ENCODE results near the gene TST. TPM values are rescaled to one million over a fixed set of nuclear protein-coding genes. Genes with fewer than 3 reads are reported as not detected.

Gene TST
- total and polyA plus RNA-seq, 2 donors (not counting 1 experiment from before 2014, with no cell fraction given), result 1.4 to 5.9 TPM

DNA sequence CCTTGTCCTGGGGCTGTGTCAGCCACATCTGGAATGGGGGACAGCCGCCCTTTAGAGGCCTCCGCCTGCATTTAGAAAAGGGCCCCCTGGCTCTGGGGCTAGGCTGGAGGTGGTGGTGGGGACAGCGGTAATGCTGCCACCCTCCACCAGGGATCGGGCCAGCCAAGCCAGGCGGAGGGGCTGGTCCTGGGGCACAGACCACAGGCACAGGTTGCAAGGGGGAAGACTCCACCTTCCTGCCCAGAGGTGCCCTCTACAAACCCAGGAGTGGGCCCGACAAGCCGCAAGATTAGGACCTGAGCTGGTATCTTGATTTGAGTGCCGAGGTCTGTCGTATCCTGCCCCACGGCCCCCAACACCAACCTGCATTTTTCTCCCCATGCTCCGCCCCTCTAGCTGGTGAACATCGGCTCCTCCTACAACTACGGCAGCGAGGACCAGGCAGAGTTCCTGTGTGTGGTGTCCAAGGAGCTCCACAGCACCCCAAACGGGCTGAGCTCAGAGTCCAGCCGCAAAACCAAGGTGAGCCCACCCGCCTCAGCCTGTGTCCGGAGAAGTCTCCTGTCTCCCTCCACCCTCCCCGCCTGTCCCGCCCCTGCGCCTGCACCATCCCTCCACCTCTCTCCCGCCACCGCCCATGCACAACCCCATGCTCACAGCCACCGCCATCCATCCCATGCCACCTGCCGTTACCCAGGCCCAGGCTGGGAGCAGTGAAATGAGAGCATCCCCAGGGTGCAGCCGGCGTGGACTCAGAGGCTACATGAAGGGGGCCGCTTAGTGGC lies 39.9 kb upstream of the TST start:
- no peak overlapping the region for H3K4me3 Mint-ChIP-seq
- Histone ChIP-seq H3K4me1 (ENCODE audit: control insufficient read depth in 2 of 2, insufficient read depth in 2 of 2, low read length in 2 of 2) (peaks cover 0 to 2% of the 10 kb centered on the region in 2 donors), H3K9me3 (ENCODE audit: control extremely low read depth in 1 of 3, control insufficient read depth in 2 of 3, insufficient read depth in 1 of 3, low read length in 2 of 3) (no peaks in the 10 kb centered on the region), H3K36me3 (replicated peaks in 1 of 2; ENCODE audit: control extremely low read depth in 1 of 2, control insufficient read depth in 1 of 2, extremely low read depth in 1 of 2, insufficient read depth in 2 of 2, low read length in 1 of 2) (peaks cover 0 to 33% of the 10 kb centered on the region in 2 experiments), H4K20me1 (ENCODE audit: control insufficient read depth, insufficient read depth, low read length, poor library complexity, severe bottlenecking) (no peaks in the 10 kb centered on the region), H3K9ac (ENCODE audit: low read length) (no peak overlapping the region), H3K27ac (ENCODE audit: low read length in 2 of 2) (no peak overlapping the region), H3K79me2 (ENCODE audit: control insufficient read depth, insufficient read depth, low read length) (no peaks in the 10 kb centered on the region), H3K27me3 (replicated peaks in 1 of 4; ENCODE audit: control extremely low read depth in 1 of 4, control insufficient read depth in 3 of 4, insufficient read depth in 4 of 4, low read length in 3 of 4) (no peaks in the 10 kb centered on the region), H2AFZ (ENCODE audit: insufficient read depth, low read depth, low read length, poor library complexity, severe bottlenecking) (no peak overlapping the region), H3K4me3 (ENCODE audit: control extremely low read depth in 1 of 5, extremely low read depth in 1 of 5, insufficient read depth in 1 of 5, low read depth in 2 of 5, low read length in 4 of 5) (no peak overlapping the region), H3K4me2 (replicated peaks; ENCODE audit: low read depth, low read length, poor library complexity, severe bottlenecking) (no peak overlapping the region)
- POLR2A ChIA-PET, result no interaction called here
- CTCF ChIA-PET, result no interaction called here
- H3K27ac Mint-ChIP-seq, result no peak overlapping the region
- no peaks in the 10 kb centered on the region for H3K9me3 Mint-ChIP-seq (ENCODE audit: insufficient read depth)
- ATAC-seq (ENCODE audit: low read depth), result no peak
- H3K4me1 Mint-ChIP-seq, result peaks cover under 1% of the 10 kb centered on the region
- 95% methylated on average over 21 of the region's 28 CpGs for WGBS (ENCODE audit: insufficient coverage)
- intact Hi-C loops (cut with micrococcal nuclease), result no loop called here
- DNase-seq, result no peak
- no peak for TF ChIP-seq EZH2 (IDR thresholded peaks at IDR 0.05; ENCODE audit: borderline replicate concordance, insufficient read depth, low read depth, low read length, poor library complexity, severe bottlenecking)
- TF ChIP-seq, protein P1, sequence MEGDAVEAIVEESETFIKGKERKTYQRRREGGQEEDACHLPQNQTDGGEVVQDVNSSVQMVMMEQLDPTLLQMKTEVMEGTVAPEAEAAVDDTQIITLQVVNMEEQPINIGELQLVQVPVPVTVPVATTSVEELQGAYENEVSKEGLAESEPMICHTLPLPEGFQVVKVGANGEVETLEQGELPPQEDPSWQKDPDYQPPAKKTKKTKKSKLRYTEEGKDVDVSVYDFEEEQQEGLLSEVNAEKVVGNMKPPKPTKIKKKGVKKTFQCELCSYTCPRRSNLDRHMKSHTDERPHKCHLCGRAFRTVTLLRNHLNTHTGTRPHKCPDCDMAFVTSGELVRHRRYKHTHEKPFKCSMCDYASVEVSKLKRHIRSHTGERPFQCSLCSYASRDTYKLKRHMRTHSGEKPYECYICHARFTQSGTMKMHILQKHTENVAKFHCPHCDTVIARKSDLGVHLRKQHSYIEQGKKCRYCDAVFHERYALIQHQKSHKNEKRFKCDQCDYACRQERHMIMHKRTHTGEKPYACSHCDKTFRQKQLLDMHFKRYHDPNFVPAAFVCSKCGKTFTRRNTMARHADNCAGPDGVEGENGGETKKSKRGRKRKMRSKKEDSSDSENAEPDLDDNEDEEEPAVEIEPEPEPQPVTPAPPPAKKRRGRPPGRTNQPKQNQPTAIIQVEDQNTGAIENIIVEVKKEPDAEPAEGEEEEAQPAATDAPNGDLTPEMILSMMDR (IDR thresholded peaks at IDR 0.05), result no peak
- H3K27me3 Mint-ChIP-seq, result no peaks in the 10 kb centered on the region

DNA sequence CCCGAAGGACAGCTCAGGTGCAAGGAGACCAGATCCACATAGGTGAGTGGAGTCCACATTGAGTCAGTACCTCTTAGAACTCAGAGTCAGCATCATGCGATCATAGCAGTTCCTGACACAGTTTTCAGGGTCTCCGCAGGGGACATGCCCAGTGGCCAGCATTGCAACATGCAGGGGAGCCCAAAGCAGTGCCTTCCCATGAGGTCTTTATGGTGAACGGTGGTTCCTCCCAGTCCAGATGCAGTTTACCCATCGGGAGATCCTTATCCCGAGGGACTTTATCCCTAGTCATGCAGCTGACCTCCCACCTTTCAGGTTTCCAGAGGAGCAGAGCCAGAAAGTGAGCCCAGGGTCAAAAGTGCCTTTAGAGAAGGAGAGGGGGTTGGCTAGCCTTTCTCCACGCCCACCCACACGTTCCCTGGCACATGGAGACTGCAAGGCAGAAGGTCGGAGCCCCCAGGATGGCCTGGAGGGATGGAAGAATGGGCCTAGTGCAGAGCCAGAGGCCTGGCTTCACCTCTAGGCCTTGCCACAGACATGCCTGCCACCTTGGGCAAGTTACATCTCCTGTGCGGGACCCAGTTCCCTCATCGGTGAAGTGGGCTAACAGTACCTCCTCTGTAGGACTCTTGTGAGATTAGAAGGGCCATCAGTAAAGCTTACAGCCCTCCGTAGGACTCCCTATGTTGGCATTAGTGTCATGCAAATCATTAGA lies 38.7 kb upstream of the TST start:
- intact Hi-C loops (cut with micrococcal nuclease), result no loop called here
- peaks cover 0 to 36% of the 10 kb centered on the region in 2 experiments for H3K36me3 ChIP-seq (replicated peaks in 1 of 2; ENCODE audit: control extremely low read depth in 1 of 2, control insufficient read depth in 1 of 2, extremely low read depth in 1 of 2, insufficient read depth in 2 of 2, low read length in 1 of 2)
- no peak for TF ChIP-seq EZH2 (IDR thresholded peaks at IDR 0.05; ENCODE audit: borderline replicate concordance, insufficient read depth, low read depth, low read length, poor library complexity, severe bottlenecking)
- TF ChIP-seq, protein P1 (IDR thresholded peaks at IDR 0.05), result no peak

More for the DNA sequence above, 38.7 kb upstream of the TST start:
- Histone ChIP-seq H3K27ac (ENCODE audit: low read length in 2 of 2) (no peak overlapping the region), H2AFZ (ENCODE audit: insufficient read depth, low read depth, low read length, poor library complexity, severe bottlenecking) (no peak overlapping the region), H3K27me3 (replicated peaks in 1 of 4; ENCODE audit: control extremely low read depth in 1 of 4, control insufficient read depth in 3 of 4, insufficient read depth in 4 of 4, low read length in 3 of 4) (no peaks in the 10 kb centered on the region), H3K9ac (ENCODE audit: low read length) (no peak overlapping the region), H3K4me1 (ENCODE audit: control insufficient read depth in 2 of 2, insufficient read depth in 2 of 2, low read length in 2 of 2) (peaks cover 0 to 5% of the 10 kb centered on the region in 2 donors), H4K20me1 (ENCODE audit: control insufficient read depth, insufficient read depth, low read length, poor library complexity, severe bottlenecking) (no peaks in the 10 kb centered on the region), H3K4me3 (ENCODE audit: control extremely low read depth in 1 of 5, extremely low read depth in 1 of 5, insufficient read depth in 1 of 5, low read depth in 2 of 5, low read length in 4 of 5) (no peak overlapping the region), H3K9me3 (ENCODE audit: control extremely low read depth in 1 of 3, control insufficient read depth in 2 of 3, insufficient read depth in 1 of 3, low read length in 2 of 3) (no peaks in the 10 kb centered on the region), H3K79me2 (ENCODE audit: control insufficient read depth, insufficient read depth, low read length) (no peaks in the 10 kb centered on the region), H3K4me2 (replicated peaks; ENCODE audit: low read depth, low read length, poor library complexity, severe bottlenecking) (no peak overlapping the region)
- Mint-ChIP-seq H3K4me1 (peaks cover 6% of the 10 kb centered on the region), H3K27ac (no peak overlapping the region), H3K9me3 (ENCODE audit: insufficient read depth) (no peaks in the 10 kb centered on the region), H3K4me3 (no peak overlapping the region), H3K27me3 (no peaks in the 10 kb centered on the region)
- DNase-seq, result no peak
- no peak for ATAC-seq (ENCODE audit: low read depth)
- POLR2A ChIA-PET, result no interaction called here
- CTCF ChIA-PET, result no interaction called here
- 99% methylated on average over 7 of the region's 12 CpGs for WGBS (ENCODE audit: insufficient coverage)
